IPS-NIHi11 (cell line): ENCODE data around the gene AKAP11.
A peak's percentile ranks its signal among the peaks of the same experiment; 100 is the strongest.

Source experiments
- DNase-seq: peaks from one replicate; pipeline ENCODE4 v3.0.0; 2012; ENCODE audit warnings: mixed read lengths, low spot score

Gene AKAP11

GRCh38 chr13:42272804-42273175, 838 bp downstream of the AKAP11 start:
- no peak for DNase-seq

GRCh38 chr13:42274386-42275097, 2.6 kb downstream of the AKAP11 start:
- DNase-seq, result no peak

GRCh38 chr13:42275098-42275471, 3.1 kb downstream of the AKAP11 start:
- DNase-seq, result no peak

GRCh38 chr13:42275506-42275905, 3.6 kb downstream of the AKAP11 start:
- no peak for DNase-seq

GRCh38 chr13:42276683-42277082, 4.7 kb downstream of the AKAP11 start:
- no peak for DNase-seq

GRCh38 chr13:42277618-42278276, 5.8 kb downstream of the AKAP11 start:
- no peak for DNase-seq

GRCh38 chr13:42279080-42279479, 7.1 kb downstream of the AKAP11 start:
- no peak for DNase-seq

- DNase-seq, result no peak
Observed at GRCh38 chr13:42279986-42280385, 8.0 kb downstream of the AKAP11 start.

GRCh38 chr13:42280537-42280936, 8.6 kb downstream of the AKAP11 start:
- DNase-seq, result no peak

GRCh38 chr13:42283574-42283973, 11.6 kb downstream of the AKAP11 start:
- DNase-seq, result no peak

- no peak for DNase-seq
Observed at GRCh38 chr13:42284068-42284467, 12.1 kb downstream of the AKAP11 start.

GRCh38 chr13:42298392-42298791, 26.4 kb downstream of the AKAP11 start:
- no peak for DNase-seq

- DNase-seq, result no peak
Observed at GRCh38 chr13:42305503-42305902, 33.6 kb downstream of the AKAP11 start.

- no peak for DNase-seq
Observed at GRCh38 chr13:42307461-42307860, 35.5 kb downstream of the AKAP11 start.

- no peak for DNase-seq
Observed at GRCh38 chr13:42312817-42313431, 41.0 kb downstream of the AKAP11 start.

- no peak for DNase-seq
Observed at GRCh38 chr13:42318570-42318969, 46.6 kb downstream of the AKAP11 start.

GRCh38 chr13:42320375-42320787, 48.4 kb downstream of the AKAP11 start:
- DNase-seq, result peak; percentile 45

GRCh38 chr13:42322806-42323205, 50.9 kb downstream of the AKAP11 start:
- no peak for DNase-seq

GRCh38 chr13:42324704-42325103, 52.8 kb downstream of the AKAP11 start:
- DNase-seq, result no peak

GRCh38 chr13:42327725-42328124, 55.8 kb downstream of the AKAP11 start:
- DNase-seq, result no peak

GRCh38 chr13:42328672-42329071, 56.7 kb downstream of the AKAP11 start:
- no peak for DNase-seq

GRCh38 chr13:42329239-42329638, 57.3 kb downstream of the AKAP11 start:
- no peak for DNase-seq

- no peak for DNase-seq
Observed at GRCh38 chr13:42331009-42331408, 59.1 kb downstream of the AKAP11 start.
